Transverse colon (tissue), 4 donors: ENCODE results near the gene MMP25. TPM values are rescaled to one million over a fixed set of nuclear protein-coding genes. Genes with fewer than 3 reads are reported as not detected.
"Not testable (repeated sequence)": the region's sequence is repeated elsewhere in the genome, so short reads cannot be mapped to it uniquely, and the experiment has no call there.

Experiments used
- DNase-seq: peaks from one replicate; pipeline ENCODE4 v3.0.0-alpha.2; 2019
- H3K27ac ChIP-seq, 4 donors: fragments of 200-600 bp; sonication (generic); 2 replicates each; pipeline ENCODE4 v1.5.1; 2016 to 2018; ENCODE audit warnings: inconsistent platforms in 4 of 4
- H3K27me3 ChIP-seq: fragments of 200-600 bp; sonication (generic); 2 replicates; pipeline ENCODE4 v1.5.1; 2017; ENCODE audit warnings: inconsistent platforms
- H3K36me3 ChIP-seq, 4 donors: fragments of 200-600 bp; sonication (generic); 2 replicates each; pipeline ENCODE4 v1.5.1; 2017 to 2019; ENCODE audit warnings: inconsistent platforms in 4 of 4
- H3K4me1 ChIP-seq, 4 donors: fragments of 200-600 bp; sonication (generic); 2 replicates each; pipeline ENCODE4 v1.5.1; 2017 to 2020; ENCODE audit warnings: inconsistent platforms in 4 of 4
- H3K4me3 ChIP-seq, 4 donors: fragments of 200-600 bp; sonication (generic); 1 replicate in 1 of 4; 2 replicates in 3 of 4; pipeline versions ENCODE4 v1.5.1 to v1.6.1; 2017 to 2019; ENCODE audit warnings: inconsistent platforms in 4 of 4
- H3K9me3 ChIP-seq, 2 donors: fragments of 200-600 bp; sonication (generic); 2 replicates each; pipeline ENCODE4 v1.5.1; 2017 to 2019; ENCODE audit warnings: inconsistent platforms in 2 of 2
- EP300 ChIP-seq: sonication (generic); formaldehyde crosslinking; IDR thresholded peaks from one replicate; pipeline ENCODE4 v1.6.1; 2017; ENCODE audit warnings: antibody characterized with exemption, low read depth
- POLR2A ChIP-seq: fragments of 450-650 bp; IDR thresholded peaks from one replicate; pipeline ENCODE4 v1.6.1; 2016; ENCODE audit warnings: antibody characterized with exemption, mild to moderate bottlenecking, moderate library complexity
- POLR2AphosphoS5 ChIP-seq, 3 donors: sonication (generic); formaldehyde crosslinking; IDR thresholded peaks; one replicate each; pipeline ENCODE4 v1.6.1; 2016; ENCODE audit warnings: antibody characterized with exemption in 3 of 3
- WGBS, 2 donors: methylation state at CpG; one replicate each; pipeline ENCODE4 v1.1.5; 2018; ENCODE audit warnings: low coverage in 1 of 2; 5-methylcytosine and 5-hydroxymethylcytosine counted together
- in situ Hi-C, 4 donors: fragments of 200-750 bp; cut with MboI; loops; one replicate each; pipeline versions ENCODE4 v1.15.0 to v1.15.1; 2017; ENCODE audit warnings: low sequenced_read_pairs in 3 of 4, low pct_ligation_motif_present in 1 of 4, low pct_unique_long_range_greater_than_20kb in 1 of 4
- intact Hi-C: fragments of 100-400 bp; cut with DNase I; formaldehyde crosslinking; loops from one replicate; pipeline ENCODE4 v1.15.1; 2023; ENCODE audit warnings: low total_unique reads
- total RNA-seq, 4 donors: library from RNA; depleted of rRNA; stranded (reverse); fragments of >200 nt; gene quantifications; one replicate each; pipeline ENCODE4 v1.1.0, GENCODE V29; 2016
- TF ChIP-seq, protein P1 (sequence below), 5 experiments: fragments of 200-600 bp in 3 of 5; fragments of 450-650 bp in 2 of 5; sonication (generic) in 3 of 5; IDR thresholded peaks; 1 replicate in 2 of 5; 2 replicates in 3 of 5; pipeline ENCODE4 v1.5.1; 2016 to 2017; ENCODE audit warnings: antibody characterized with exemption in 5 of 5, inconsistent platforms in 3 of 5, mild to moderate bottlenecking in 2 of 5, moderate library complexity in 1 of 5

MMP25 gene
- total RNA-seq, 4 donors from 2014 or later, result 1.6 to 9.4 (median 1.8) TPM; not detected in 1

DNA sequence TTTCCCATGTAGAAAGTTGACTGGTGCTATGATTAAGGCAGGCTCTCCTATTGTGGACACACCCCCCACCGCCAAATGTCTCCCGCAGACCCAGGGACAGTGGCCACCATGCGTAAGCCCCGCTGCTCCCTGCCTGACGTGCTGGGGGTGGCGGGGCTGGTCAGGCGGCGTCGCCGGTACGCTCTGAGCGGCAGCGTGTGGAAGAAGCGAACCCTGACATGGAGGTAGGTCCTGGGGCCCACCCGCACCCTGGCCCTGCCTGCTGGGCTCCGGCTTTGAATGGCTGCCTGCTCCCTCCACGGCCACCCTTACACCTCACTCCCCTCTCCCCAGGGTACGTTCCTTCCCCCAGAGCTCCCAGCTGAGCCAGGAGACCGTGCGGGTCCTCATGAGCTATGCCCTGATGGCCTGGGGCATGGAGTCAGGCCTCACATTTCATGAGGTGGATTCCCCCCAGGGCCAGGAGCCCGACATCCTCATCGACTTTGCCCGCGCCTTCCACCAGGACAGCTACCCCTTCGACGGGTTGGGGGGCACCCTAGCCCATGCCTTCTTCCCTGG is 3.6 kb downstream of the MMP25 start:
- intact Hi-C loops, result loop anchor here (10.0 kb wide), 1 partner anchor 115 kb away; no protein-coding TSS in a partner anchor
- Histone ChIP-seq H3K27ac (no peak overlapping the region), H3K4me3 (no peak overlapping the region)

DNA sequence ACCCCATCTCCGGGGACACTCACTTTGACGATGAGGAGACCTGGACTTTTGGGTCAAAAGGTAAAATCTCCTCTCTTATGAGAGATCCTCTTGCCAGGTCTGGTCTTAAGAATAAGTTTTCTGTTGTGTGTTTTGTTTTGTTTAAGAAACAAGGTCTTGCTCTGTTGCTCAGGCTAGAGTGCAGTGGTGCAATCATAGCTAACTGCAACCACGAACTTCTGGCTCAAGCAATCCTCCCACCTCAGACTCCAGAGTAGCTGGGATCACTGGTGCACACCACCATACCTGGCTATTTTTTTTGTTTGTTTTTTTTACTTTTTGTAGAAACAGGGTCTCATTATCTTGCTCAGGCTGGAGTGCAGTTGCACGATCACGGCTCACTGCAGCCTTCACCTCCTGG is 4.1 kb downstream of the MMP25 start:
- Histone ChIP-seq H3K4me3 (no peak overlapping the region), H3K4me1 (peaks cover 0 to 16% (median 14%) of the 10 kb centered on the region in 4 donors), H3K27me3 (peaks cover 55% of the 10 kb centered on the region), H3K36me3 (no peaks in the 10 kb centered on the region), H3K9me3 (no peaks in the 10 kb centered on the region), H3K27ac (no peak overlapping the region)
- TF ChIP-seq POLR2A, result no peak
- TF ChIP-seq POLR2AphosphoS5 (IDR thresholded peaks at IDR 0.05), result no peak
- no peak for TF ChIP-seq EP300
- TF ChIP-seq, protein P1, sequence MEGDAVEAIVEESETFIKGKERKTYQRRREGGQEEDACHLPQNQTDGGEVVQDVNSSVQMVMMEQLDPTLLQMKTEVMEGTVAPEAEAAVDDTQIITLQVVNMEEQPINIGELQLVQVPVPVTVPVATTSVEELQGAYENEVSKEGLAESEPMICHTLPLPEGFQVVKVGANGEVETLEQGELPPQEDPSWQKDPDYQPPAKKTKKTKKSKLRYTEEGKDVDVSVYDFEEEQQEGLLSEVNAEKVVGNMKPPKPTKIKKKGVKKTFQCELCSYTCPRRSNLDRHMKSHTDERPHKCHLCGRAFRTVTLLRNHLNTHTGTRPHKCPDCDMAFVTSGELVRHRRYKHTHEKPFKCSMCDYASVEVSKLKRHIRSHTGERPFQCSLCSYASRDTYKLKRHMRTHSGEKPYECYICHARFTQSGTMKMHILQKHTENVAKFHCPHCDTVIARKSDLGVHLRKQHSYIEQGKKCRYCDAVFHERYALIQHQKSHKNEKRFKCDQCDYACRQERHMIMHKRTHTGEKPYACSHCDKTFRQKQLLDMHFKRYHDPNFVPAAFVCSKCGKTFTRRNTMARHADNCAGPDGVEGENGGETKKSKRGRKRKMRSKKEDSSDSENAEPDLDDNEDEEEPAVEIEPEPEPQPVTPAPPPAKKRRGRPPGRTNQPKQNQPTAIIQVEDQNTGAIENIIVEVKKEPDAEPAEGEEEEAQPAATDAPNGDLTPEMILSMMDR (IDR thresholded peaks at IDR 0.05), result no peak
- WGBS, 2 donors, result 20 to 70% methylated on average over 1 to 5 of the region's 5 CpGs
- in situ Hi-C loops (no loop called here), intact Hi-C loops (loop anchor here (10.0 kb wide), 1 partner anchor 114 kb away; no protein-coding TSS in a partner anchor)
- DNase-seq, result no peak

More for the DNA sequence above, 3.6 kb downstream of the MMP25 start:
- H3K4me1 ChIP-seq, result peaks cover 0 to 21% (median 19%) of the 10 kb centered on the region in 4 donors
- DNase-seq, result no peak
- WGBS, 2 donors, result 83% methylated on average over 24 of the region's 26 CpGs; no CpG with 5 or more reads in 1 of the 2 donors
- TF ChIP-seq, protein P1 (IDR thresholded peaks at IDR 0.05), result no peak
- no peak for TF ChIP-seq POLR2AphosphoS5 (IDR thresholded peaks at IDR 0.05)
- TF ChIP-seq EP300, result no peak
- TF ChIP-seq POLR2A, result no peak
- H3K36me3 ChIP-seq, result no peaks in the 10 kb centered on the region
- H3K27me3 ChIP-seq, result peaks cover 60% of the 10 kb centered on the region
- H3K9me3 ChIP-seq, result no peaks in the 10 kb centered on the region
- in situ Hi-C loops, result loop anchor here in 1 of 4 donors (25.0 kb wide), 1 partner anchor 87 kb away; the partner anchor contains the start of gene ZNF213

DNA sequence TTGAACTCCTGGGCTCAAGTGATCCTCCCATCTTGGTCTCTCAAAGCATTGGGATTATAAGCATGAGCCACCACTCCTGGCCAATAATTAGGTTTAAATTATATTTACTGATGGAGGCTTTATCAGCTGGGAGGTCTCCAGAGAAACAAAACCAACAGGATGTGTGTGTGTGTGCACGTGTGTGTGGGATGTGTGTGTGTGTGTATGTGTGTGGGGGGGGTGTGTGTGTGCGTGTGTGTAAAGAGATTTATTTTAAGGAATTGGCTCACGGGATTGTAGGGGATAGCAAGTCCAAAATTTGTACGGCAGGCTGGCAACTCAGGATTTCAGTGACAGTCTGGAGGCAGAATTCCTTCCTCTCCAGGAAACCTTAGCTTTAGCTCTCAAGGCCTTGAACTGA is 4.6 kb downstream of the MMP25 start:
- no peaks in the 10 kb centered on the region for H3K9me3 ChIP-seq
- WGBS, 2 donors, result 43 to 49% methylated on average over 4 of the region's 4 CpGs
- no peak overlapping the region for H3K4me3 ChIP-seq
- H3K4me1 ChIP-seq, result peaks cover 0 to 11% (median 9%) of the 10 kb centered on the region in 4 donors
- in situ Hi-C loops (no loop called here), intact Hi-C loops (loop anchor here (10.0 kb wide), 1 partner anchor 114 kb away; no protein-coding TSS in a partner anchor)
- no peaks in the 10 kb centered on the region for H3K36me3 ChIP-seq
- H3K27ac ChIP-seq, result no peak overlapping the region
- peaks cover 50% of the 10 kb centered on the region for H3K27me3 ChIP-seq
- DNase-seq, result no peak
- TF ChIP-seq POLR2AphosphoS5 (IDR thresholded peaks at IDR 0.05) (no peak), POLR2A (no peak), EP300 (no peak)
- TF ChIP-seq, protein P1 (IDR thresholded peaks at IDR 0.05), result no peak

DNA sequence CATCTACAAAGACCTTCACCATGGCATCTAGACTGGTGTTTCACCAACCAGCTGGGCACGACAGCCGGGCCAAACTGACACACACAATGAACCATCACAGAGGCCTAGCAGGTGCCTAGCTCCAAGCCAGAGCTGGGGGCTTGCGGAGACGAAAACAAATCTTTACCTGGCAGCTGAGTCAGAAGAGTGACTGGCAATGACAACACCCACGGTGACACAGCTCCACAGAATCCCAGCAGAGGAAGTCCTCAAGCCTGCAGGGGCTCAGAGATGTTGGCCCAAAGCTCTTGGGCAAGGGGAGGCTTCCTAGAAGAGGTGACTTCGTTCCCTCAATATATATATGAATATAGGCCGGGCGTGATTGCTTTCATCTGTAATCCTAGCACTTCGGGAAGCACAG is 5.1 kb downstream of the MMP25 start:
- H3K36me3 ChIP-seq, result no peaks in the 10 kb centered on the region
- H3K27ac ChIP-seq, result no peak overlapping the region
- intact Hi-C loops, result loop anchor here (10.0 kb wide), 1 partner anchor 113 kb away; no protein-coding TSS in a partner anchor
- WGBS, 2 donors, result 60% methylated on average over 9 of the region's 9 CpGs; no CpG with 5 or more reads in 1 of the 2 donors
- in situ Hi-C loops, result no loop called here
- no peak overlapping the region for H3K4me3 ChIP-seq
- peaks cover 45% of the 10 kb centered on the region for H3K27me3 ChIP-seq
- H3K9me3 ChIP-seq, result no peaks in the 10 kb centered on the region
- DNase-seq, result no peak
- peaks cover 0 to 6% (median 4%) of the 10 kb centered on the region in 4 donors for H3K4me1 ChIP-seq
- TF ChIP-seq EP300 (no peak), POLR2AphosphoS5 (IDR thresholded peaks at IDR 0.05) (no peak), POLR2A (no peak)
- TF ChIP-seq, protein P1 (IDR thresholded peaks at IDR 0.05), result no peak

DNA sequence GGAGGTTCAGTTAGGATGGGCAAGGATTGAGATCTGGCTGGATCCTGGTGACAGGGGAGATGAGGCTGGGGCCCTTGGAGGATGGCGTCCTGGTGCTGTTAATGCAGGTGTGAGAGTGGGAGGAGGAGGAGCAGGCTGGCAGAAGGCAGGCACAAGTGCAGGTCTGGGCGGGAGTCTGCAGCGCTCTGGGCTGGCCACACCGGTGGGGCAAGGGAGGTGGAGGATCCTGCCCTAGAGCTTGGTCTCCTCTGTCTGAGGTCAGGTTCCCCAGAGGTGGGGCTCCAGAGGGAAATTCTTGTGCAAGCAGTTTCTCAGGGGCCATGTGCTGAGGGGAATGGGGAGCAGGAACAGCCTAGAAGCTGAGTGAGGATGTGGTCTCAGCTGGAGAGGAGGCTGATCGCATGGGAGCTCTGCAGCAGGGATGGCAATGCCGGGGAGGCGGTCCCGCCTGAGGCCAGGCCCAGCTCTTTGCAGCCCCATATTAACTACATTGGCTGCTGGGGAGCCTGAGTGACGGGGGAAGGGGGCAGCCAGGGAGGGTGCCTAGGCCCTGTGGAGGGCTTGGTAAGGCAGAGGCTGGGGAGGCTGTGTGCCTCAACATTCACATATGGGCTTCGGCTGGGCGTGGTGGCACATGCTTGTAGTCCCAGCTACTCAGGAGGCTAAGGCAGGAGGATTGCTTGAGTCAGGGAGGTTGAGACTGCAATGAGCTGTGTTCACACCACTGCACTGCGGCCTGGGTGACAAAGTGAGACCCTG is 6.4 kb downstream of the MMP25 start:
- 87 to 100% methylated on average over 2 to 11 of the region's 12 CpGs for WGBS, 2 donors
- intact Hi-C loops, result loop anchor here (10.0 kb wide), 1 partner anchor 112 kb away; no protein-coding TSS in a partner anchor
- H3K36me3 ChIP-seq, DNase-seq, H3K27ac ChIP-seq, H3K4me3 ChIP-seq, H3K9me3 ChIP-seq, in situ Hi-C loops, H3K4me1 ChIP-seq: not testable (repeated sequence)
- peaks cover 32% of the 10 kb centered on the region for H3K27me3 ChIP-seq

DNA sequence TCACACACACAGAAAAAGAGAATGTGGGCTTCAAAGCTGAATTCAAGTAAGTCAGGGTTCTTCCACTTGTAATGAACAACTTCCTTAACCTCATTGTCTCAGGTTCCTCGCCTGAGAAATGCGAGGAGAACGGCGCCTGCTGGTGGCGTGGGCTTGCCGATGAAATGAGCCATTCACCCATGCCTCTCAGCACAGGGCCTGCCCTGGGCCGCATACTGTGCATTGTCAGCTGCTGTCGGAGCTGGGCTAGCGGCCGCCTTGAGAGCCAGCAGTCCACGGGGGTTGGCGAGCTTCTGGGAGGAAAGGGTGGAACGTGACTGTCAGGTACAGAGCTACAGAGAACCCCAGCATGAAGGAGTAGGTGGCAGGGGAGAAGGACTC is 7.0 kb downstream of the MMP25 start:
- H3K27ac ChIP-seq, H3K4me1 ChIP-seq, in situ Hi-C loops, H3K36me3 ChIP-seq, H3K4me3 ChIP-seq, DNase-seq, H3K9me3 ChIP-seq: not testable (repeated sequence)
- H3K27me3 ChIP-seq, result peaks cover 26% of the 10 kb centered on the region
- intact Hi-C loops, result loop anchor here (10.0 kb wide), 1 partner anchor 111 kb away; no protein-coding TSS in a partner anchor
- WGBS, 2 donors, result 88% methylated on average over 7 of the region's 13 CpGs; no CpG with 5 or more reads in 1 of the 2 donors
